Effector memory CD4-positive, alpha-beta T cell (primary cell): ENCODE results near the gene KRT15.

Experiments used
- DNase-seq, 3 donors: peaks; one replicate each; pipeline ENCODE4 v3.0.0-alpha.2; 2020
- H3K27ac ChIP-seq: 2 replicates; pipeline ENCODE4 v1.7.0; 2013; ENCODE audit warnings: mild to moderate bottlenecking, low read length, moderate library complexity; ENCODE audit not compliant: insufficient read depth, poor library complexity, severe bottlenecking
- H3K27me3 ChIP-seq: replicated peaks from 2 replicates; pipeline ENCODE4 v1.7.0; 2013; ENCODE audit warnings: mild to moderate bottlenecking, low read length; ENCODE audit not compliant: insufficient read depth, control insufficient read depth, poor library complexity, severe bottlenecking
- H3K36me3 ChIP-seq: 2 replicates; pipeline ENCODE4 v1.7.0; 2013; ENCODE audit warnings: mild to moderate bottlenecking, low read length, moderate library complexity; ENCODE audit not compliant: control insufficient read depth, insufficient read depth
- H3K4me1 ChIP-seq: 2 replicates; pipeline ENCODE4 v1.7.0; 2013; ENCODE audit warnings: low read length, mild to moderate bottlenecking; ENCODE audit not compliant: control insufficient read depth, insufficient read depth, poor library complexity, severe bottlenecking
- H3K4me3 ChIP-seq: 2 replicates; pipeline ENCODE4 v1.7.0; 2013; ENCODE audit warnings: low read length, low read depth, mild to moderate bottlenecking; ENCODE audit not compliant: insufficient read depth, poor library complexity, severe bottlenecking
- H3K9me3 ChIP-seq: 2 replicates; pipeline ENCODE4 v1.7.0; 2013; ENCODE audit warnings: mild to moderate bottlenecking, low read length, moderate library complexity; ENCODE audit not compliant: control insufficient read depth
- total RNA-seq, 3 donors: gene quantifications; one replicate each; lab custom pipeline; 2026; lab: John Stamatoyannopoulos, UW

Gene KRT15
- total RNA-seq: 0 reads per million in 3 donors

- H3K4me3 ChIP-seq: no peak within 1 kb of the TSS
- no peak for DNase-seq
- no peak within 1 kb of the TSS for H3K27ac ChIP-seq
- no peaks in the 10 kb centered on the region for H3K4me1 ChIP-seq
- no peaks in the 10 kb centered on the region for H3K9me3 ChIP-seq
- H3K27me3 ChIP-seq: no peaks in the 10 kb centered on the region
- H3K36me3 ChIP-seq: no peaks in the 10 kb centered on the region
These were observed at the start of gene KRT15 for GRCh38 chr17:41518789-41519449. Gene KRT15 (minus strand): TSS chr17:41518890. CDS start chr17:41518827, 63 bp downstream.

- Histone ChIP-seq H3K27ac (no peak overlapping the region), H3K27me3 (no peaks in the 10 kb centered on the region), H3K4me1 (no peaks in the 10 kb centered on the region), H3K36me3 (no peaks in the 10 kb centered on the region), H3K4me3 (no peak overlapping the region), H3K9me3 (no peaks in the 10 kb centered on the region)
- peak in 1 of 3 donors; percentile 5 for DNase-seq
These were observed 48.6 kb upstream of the KRT15 start for GRCh38 chr17:41567317-41567716.

GRCh38 chr17:41565338-41565737, 46.6 kb upstream of the KRT15 start:
- H3K27me3 ChIP-seq: no peaks in the 10 kb centered on the region
- H3K4me1 ChIP-seq: no peaks in the 10 kb centered on the region
- H3K9me3 ChIP-seq: no peaks in the 10 kb centered on the region

GRCh38 chr17:41563607-41564170, 45.0 kb upstream of the KRT15 start:
- Histone ChIP-seq H3K27ac (no peak overlapping the region), H3K4me3 (no peak overlapping the region), H3K27me3 (no peaks in the 10 kb centered on the region), H3K9me3 (no peaks in the 10 kb centered on the region), H3K4me1 (no peaks in the 10 kb centered on the region), H3K36me3 (no peaks in the 10 kb centered on the region)
- DNase-seq: no peak

More at GRCh38 chr17:41565338-41565737, 46.6 kb upstream of the KRT15 start:
- no peaks in the 10 kb centered on the region for H3K36me3 ChIP-seq
- H3K27ac ChIP-seq: no peak overlapping the region
- no peak overlapping the region for H3K4me3 ChIP-seq
- no peak for DNase-seq

- no peak for DNase-seq
- Histone ChIP-seq H3K4me1 (no peaks in the 10 kb centered on the region), H3K4me3 (no peak overlapping the region), H3K36me3 (no peaks in the 10 kb centered on the region), H3K9me3 (no peaks in the 10 kb centered on the region), H3K27me3 (no peaks in the 10 kb centered on the region), H3K27ac (no peak overlapping the region)
These were observed 42.9 kb upstream of the KRT15 start for GRCh38 chr17:41561554-41561953.

GRCh38 chr17:41559548-41559947, 40.9 kb upstream of the KRT15 start:
- no peak for DNase-seq

GRCh38 chr17:41556931-41557330, 38.2 kb upstream of the KRT15 start:
- peaks cover 5% of the 10 kb centered on the region for H3K27me3 ChIP-seq
- H3K36me3 ChIP-seq: no peaks in the 10 kb centered on the region
- no peak for DNase-seq
- no peaks in the 10 kb centered on the region for H3K9me3 ChIP-seq
- H3K4me1 ChIP-seq: no peaks in the 10 kb centered on the region
- H3K27ac ChIP-seq: no peak overlapping the region
- no peak overlapping the region for H3K4me3 ChIP-seq

More at GRCh38 chr17:41559548-41559947, 40.9 kb upstream of the KRT15 start:
- H3K27ac ChIP-seq: no peak overlapping the region
- H3K36me3 ChIP-seq: no peaks in the 10 kb centered on the region
- no peaks in the 10 kb centered on the region for H3K4me1 ChIP-seq
- peaks cover 5% of the 10 kb centered on the region for H3K27me3 ChIP-seq
- H3K9me3 ChIP-seq: no peaks in the 10 kb centered on the region
- no peak overlapping the region for H3K4me3 ChIP-seq

GRCh38 chr17:41556306-41556705, 37.6 kb upstream of the KRT15 start:
- DNase-seq: no peak
- no peaks in the 10 kb centered on the region for H3K36me3 ChIP-seq
- H3K9me3 ChIP-seq: no peaks in the 10 kb centered on the region
- no peak overlapping the region for H3K27ac ChIP-seq
- peaks cover 5% of the 10 kb centered on the region for H3K27me3 ChIP-seq
- H3K4me1 ChIP-seq: no peaks in the 10 kb centered on the region
- H3K4me3 ChIP-seq: no peak overlapping the region

- H3K9me3 ChIP-seq: no peaks in the 10 kb centered on the region
- peaks cover 5% of the 10 kb centered on the region for H3K27me3 ChIP-seq
- no peaks in the 10 kb centered on the region for H3K4me1 ChIP-seq
- DNase-seq: no peak
- H3K27ac ChIP-seq: no peak overlapping the region
- no peak overlapping the region for H3K4me3 ChIP-seq
- H3K36me3 ChIP-seq: no peaks in the 10 kb centered on the region
These were observed 36.6 kb upstream of the KRT15 start for GRCh38 chr17:41555105-41555887.
